HCT116 (cell line): ENCODE data around the gene NOL4L. TPM values are rescaled to one million over a fixed set of nuclear protein-coding genes. Genes with fewer than 3 reads are reported as not detected.

Experiments
- ATAC-seq: fragments of 200-7000 bp; cut with Tn5 transposase; 2 replicates; pipeline ENCODE4 v1.9.1; 2020; ENCODE audit warnings: mild to moderate bottlenecking, moderate library complexity
- BruUV-seq: library from RNA; stranded (reverse); fragments of 400-500 nt; replicated peaks from 2 replicates; lab custom pipeline; 2021; lab: Mats Ljungman, UMichigan
- CTCF ChIA-PET: fragments of 300-600 bp; sonication (Branson Sonifier 250); formaldehyde crosslinking; loops from one replicate; lab custom pipeline; 2021; ENCODE audit warnings: antibody characterized with exemption; lab: Charles Lee
- POLR2A ChIA-PET: fragments of 300-600, 350-600 bp; sonication (Branson Sonifier 250); formaldehyde crosslinking; loops from one replicate; lab custom pipeline; 2021; ENCODE audit warnings: antibody characterized with exemption; lab: Charles Lee
- RAD21 ChIA-PET, 2 experiments: fragments of 300-600 bp; sonication (Branson Sonifier 250); formaldehyde crosslinking; loops; one replicate each; lab custom pipeline; 2023; ENCODE audit warnings: low total read pairs in 2 of 2; ENCODE audit not compliant: uncharacterized antibody in 2 of 2, unreplicated experiment in 2 of 2, low non-redundant PET in 1 of 2; lab: Charles Lee
- DNase-seq: peaks from one replicate; pipeline ENCODE4 v3.0.0-alpha.2; 2010; ENCODE audit warnings: low read depth, low spot score
- H2AFZ ChIP-seq: fragments of 200-600 bp; shearing (Covaris generic), sonication (generic); 2 replicates; pipeline ENCODE4 v1.6.1; 2017; ENCODE audit warnings: low read depth, mixed run types, mixed read lengths, antibody characterized with exemption, low read length; ENCODE audit not compliant: poor library complexity, severe bottlenecking
- H3K27ac ChIP-seq: 2 replicates; pipeline ENCODE4 v1.5.1; 2012; ENCODE audit warnings: low read depth, low read length
- H3K27me3 ChIP-seq: fragments of 200-600 bp; sonication (generic); 2 replicates; pipeline ENCODE4 v1.6.1; 2016; ENCODE audit warnings: mixed run types, low read length, mixed read lengths; ENCODE audit not compliant: insufficient read depth
- H3K36me3 ChIP-seq, 2 experiments: fragments of 200-500 bp in 1 of 2; fragments of 200-600 bp in 1 of 2; sonication (Bioruptor generic) in 1 of 2; sonication (generic) in 1 of 2; 2 replicates each; pipeline versions ENCODE4 v1.5.1 to v1.6.1; 2014 to 2016; ENCODE audit warnings: low read length in 2 of 2, inconsistent platforms in 1 of 2, mixed read lengths in 1 of 2, mixed run types in 1 of 2; ENCODE audit not compliant: insufficient read depth in 2 of 2, control insufficient read depth in 1 of 2
- H3K4me1 ChIP-seq, 2 experiments: fragments of 200-600 bp in 1 of 2; sonication (generic) in 1 of 2; 2 replicates each; pipeline versions ENCODE4 v1.5.1 to v1.6.1; 2012 to 2017; ENCODE audit warnings: low read length in 2 of 2, inconsistent platforms in 1 of 2, mild to moderate bottlenecking in 1 of 2, mixed read lengths in 1 of 2, mixed run types in 1 of 2, moderate library complexity in 1 of 2; ENCODE audit not compliant: insufficient read depth in 2 of 2, control insufficient read depth in 1 of 2
- H3K4me2 ChIP-seq: fragments of 200-600 bp; sonication (generic); 2 replicates; pipeline ENCODE4 v1.6.1; 2017; ENCODE audit warnings: mixed run types, low read length, mixed read lengths
- H3K4me3 ChIP-seq, 2 experiments: fragments of 200-600 bp in 1 of 2; sonication (generic) in 1 of 2; replicated peaks in 1 of 2; 2 replicates each; pipeline ENCODE4 v1.5.1; 2011 to 2016; ENCODE audit warnings: low read length in 2 of 2, control low read depth in 1 of 2, low read depth in 1 of 2, mild to moderate bottlenecking in 1 of 2, mixed read lengths in 1 of 2, mixed run types in 1 of 2
- H3K79me2 ChIP-seq: fragments of 200-600 bp; sonication (generic); 2 replicates; pipeline ENCODE4 v1.6.1; 2017; ENCODE audit warnings: mild to moderate bottlenecking, mixed run types, low read length, moderate library complexity, mixed read lengths; ENCODE audit not compliant: insufficient read depth
- H3K9ac ChIP-seq: fragments of 200-600 bp; sonication (generic); 2 replicates; pipeline ENCODE4 v1.6.1; 2016; ENCODE audit warnings: low read length, mixed read lengths
- H3K9me2 ChIP-seq: fragments of 200-600 bp; sonication (generic), shearing (Covaris generic); 2 replicates; pipeline ENCODE4 v1.6.1; 2017; ENCODE audit warnings: mixed run types, mild to moderate bottlenecking, moderate library complexity; ENCODE audit not compliant: insufficient read depth
- H3K9me3 ChIP-seq, 2 experiments: fragments of 200-500 bp in 1 of 2; fragments of 200-600 bp in 1 of 2; sonication (Bioruptor generic) in 1 of 2; sonication (generic) in 1 of 2; 2 replicates each; pipeline ENCODE4 v1.6.1; 2014 to 2017; ENCODE audit warnings: low read length in 2 of 2, mixed read lengths in 2 of 2, inconsistent platforms in 1 of 2, low read depth in 1 of 2, mild to moderate bottlenecking in 1 of 2, mixed run types in 1 of 2, moderate library complexity in 1 of 2; ENCODE audit not compliant: control insufficient read depth in 1 of 2, insufficient read depth in 1 of 2
- H4K20me1 ChIP-seq: fragments of 200-600 bp; sonication (generic), shearing (Covaris generic); 2 replicates; pipeline ENCODE4 v1.6.1; 2017; ENCODE audit warnings: mixed run types, mild to moderate bottlenecking, moderate library complexity; ENCODE audit not compliant: insufficient read depth
- ATF3 ChIP-seq: IDR thresholded peaks from 2 replicates; pipeline ENCODE4 v1.6.1; 2012
- JUND ChIP-seq: IDR thresholded peaks from 2 replicates; pipeline ENCODE4 v1.6.1; 2012
- SIN3A ChIP-seq: IDR thresholded peaks from 2 replicates; pipeline ENCODE4 v1.6.1; 2012; ENCODE audit warnings: low read depth
- TCF7L2 ChIP-seq: IDR thresholded peaks from 2 replicates; pipeline ENCODE4 v1.7.0; 2011; ENCODE audit warnings: borderline replicate concordance, inconsistent platforms; ENCODE audit not compliant: insufficient read depth, insufficient read length; ENCODE audit errors: extremely low read depth
- YY1 ChIP-seq: IDR thresholded peaks from 2 replicates; pipeline ENCODE4 v1.6.1; 2011; ENCODE audit warnings: low read length, low read depth, moderate library complexity, mild to moderate bottlenecking; ENCODE audit not compliant: insufficient replicate concordance; ENCODE audit errors: extremely low read depth
- intact Hi-C: fragments of 100-400 bp; cut with micrococcal nuclease; formaldehyde crosslinking; loops from 2 replicates; pipeline ENCODE4 v1.10.0; 2022
- total RNA-seq: library from RNA; stranded (reverse); gene quantifications from one replicate; pipeline ENCODE4 v1.2.1, GENCODE V29; 2021; ENCODE audit not compliant: unreplicated experiment

NOL4L gene
- total RNA-seq, 1 experiment from 2014 or later: 5.9 TPM

GRCh38 chr20:32515631-32516101 is 69.5 kb downstream of the NOL4L start:
- ChIA-PET RAD21 (interaction anchor here in 1 of 2 experiments (0.6 kb wide), 1 partner anchor 498 kb away, joined by 3 read pairs; no protein-coding TSS in a partner anchor), CTCF (no interaction called here), POLR2A (no interaction called here)
- Histone ChIP-seq H2AFZ (no peak overlapping the region), H3K27ac (no peak overlapping the region), H3K27me3 (no peaks in the 10 kb centered on the region), H4K20me1 (no peaks in the 10 kb centered on the region), H3K9ac (no peak overlapping the region), H3K79me2 (no peaks in the 10 kb centered on the region), H3K4me2 (no peak overlapping the region), H3K36me3 (no peaks in the 10 kb centered on the region), H3K9me3 (no peaks in the 10 kb centered on the region), H3K9me2 (no peaks in the 10 kb centered on the region), H3K4me1 (no peaks in the 10 kb centered on the region), H3K4me3 (no peak overlapping the region)
- TF ChIP-seq SIN3A: no peak
- TF ChIP-seq YY1: no peak
- no peak for TF ChIP-seq TCF7L2
- DNase-seq (no peak), ATAC-seq (no peak)
- intact Hi-C loops: no loop called here
- no TSS peak for BruUV-seq

- DNase-seq (no peak), ATAC-seq (no peak)
- no peak overlapping the region for H3K4me3 ChIP-seq
- ChIA-PET RAD21 (no interaction called here), POLR2A (no interaction called here), CTCF (interaction anchor here (1.1 kb wide), 1 partner anchor 9 kb away, joined by 3 read pairs; no protein-coding TSS in a partner anchor)
- intact Hi-C loops: no loop called here
- BruUV-seq: no TSS peak
- H3K9me2 ChIP-seq: no peaks in the 10 kb centered on the region
- no peak overlapping the region for H2AFZ ChIP-seq
- H3K4me2 ChIP-seq: no peak overlapping the region
- H4K20me1 ChIP-seq: no peaks in the 10 kb centered on the region
- H3K4me1 ChIP-seq: no peaks in the 10 kb centered on the region
- no peak for TF ChIP-seq ATF3
- no peak for TF ChIP-seq JUND
- no peak overlapping the region for H3K9ac ChIP-seq
- H3K27me3 ChIP-seq: no peaks in the 10 kb centered on the region
- no peak overlapping the region for H3K27ac ChIP-seq
- H3K9me3 ChIP-seq: no peaks in the 10 kb centered on the region
- no peaks in the 10 kb centered on the region for H3K79me2 ChIP-seq
- no peaks in the 10 kb centered on the region for H3K36me3 ChIP-seq
Measured at GRCh38 chr20:32514760-32515159, 70.4 kb downstream of the NOL4L start.
